ENCODE data around the gene PDE6G. TPM values are rescaled to one million over a fixed set of nuclear protein-coding genes. Genes with fewer than 3 reads are reported as not detected.

Gene PDE6G
- total and polyA plus RNA-seq, 8 donors = 0.85 to 2.6 (median 1.5) TPM; not detected in 4

DNA sequence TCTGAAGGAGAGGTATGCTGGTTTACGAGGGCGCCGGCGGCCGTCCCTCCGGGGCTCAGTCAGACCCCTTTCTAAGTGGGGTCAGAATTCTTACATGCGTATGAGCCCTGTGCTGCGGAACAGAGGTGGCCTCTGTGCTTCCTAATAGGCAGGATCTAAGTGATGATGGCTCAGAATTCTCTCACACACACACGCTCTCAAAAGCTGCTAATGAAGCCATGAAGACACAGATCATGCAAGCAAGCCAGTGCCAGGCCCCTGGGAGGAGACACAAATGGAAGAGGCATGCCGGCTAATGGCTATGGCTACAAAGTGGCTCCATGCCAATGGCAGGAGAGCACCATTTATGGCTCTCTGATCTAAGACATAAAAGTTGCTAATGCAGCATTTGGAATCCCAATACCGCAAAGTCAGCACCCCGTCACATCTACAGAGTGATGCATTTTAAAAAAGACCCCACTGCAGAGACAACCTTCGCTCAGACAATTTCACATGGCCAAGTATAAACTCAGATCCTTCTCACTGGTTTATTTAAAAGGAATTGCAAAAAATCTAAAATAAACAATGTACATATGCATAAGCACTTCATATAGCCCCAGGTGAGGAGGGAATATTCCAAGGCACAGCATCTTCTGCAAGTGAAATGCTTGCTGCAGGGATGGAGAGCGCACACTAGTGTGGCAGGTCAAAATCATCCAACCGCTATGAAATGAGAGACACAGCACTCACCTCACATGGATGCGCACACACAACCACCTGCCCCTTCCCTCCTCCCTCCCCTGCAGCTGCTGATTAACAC, 44.0 kb downstream of the PDE6G start:
- Histone ChIP-seq H3K4me3 (no peak overlapping the region), H3K36me3 (peaks cover 59 to 95% (median 92%) of the 10 kb centered on the region in 4 donors), H3K4me1 (peaks cover 0 to 20% (median 10%) of the 10 kb centered on the region in 4 donors), H3K27me3 (no peaks in the 10 kb centered on the region), H3K27ac (no peak overlapping the region), H3K9me3 (no peaks in the 10 kb centered on the region)
- intact Hi-C loops (cut with DNase I; ENCODE audit: low total_unique reads) = no loop called here
- DNase-seq = no peak
- TF ChIP-seq, protein P1, sequence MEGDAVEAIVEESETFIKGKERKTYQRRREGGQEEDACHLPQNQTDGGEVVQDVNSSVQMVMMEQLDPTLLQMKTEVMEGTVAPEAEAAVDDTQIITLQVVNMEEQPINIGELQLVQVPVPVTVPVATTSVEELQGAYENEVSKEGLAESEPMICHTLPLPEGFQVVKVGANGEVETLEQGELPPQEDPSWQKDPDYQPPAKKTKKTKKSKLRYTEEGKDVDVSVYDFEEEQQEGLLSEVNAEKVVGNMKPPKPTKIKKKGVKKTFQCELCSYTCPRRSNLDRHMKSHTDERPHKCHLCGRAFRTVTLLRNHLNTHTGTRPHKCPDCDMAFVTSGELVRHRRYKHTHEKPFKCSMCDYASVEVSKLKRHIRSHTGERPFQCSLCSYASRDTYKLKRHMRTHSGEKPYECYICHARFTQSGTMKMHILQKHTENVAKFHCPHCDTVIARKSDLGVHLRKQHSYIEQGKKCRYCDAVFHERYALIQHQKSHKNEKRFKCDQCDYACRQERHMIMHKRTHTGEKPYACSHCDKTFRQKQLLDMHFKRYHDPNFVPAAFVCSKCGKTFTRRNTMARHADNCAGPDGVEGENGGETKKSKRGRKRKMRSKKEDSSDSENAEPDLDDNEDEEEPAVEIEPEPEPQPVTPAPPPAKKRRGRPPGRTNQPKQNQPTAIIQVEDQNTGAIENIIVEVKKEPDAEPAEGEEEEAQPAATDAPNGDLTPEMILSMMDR (IDR thresholded peaks at IDR 0.05) = no peak
- TF ChIP-seq POLR2A (IDR thresholded peaks at IDR 0.05) (no peak), POLR2AphosphoS5 (IDR thresholded peaks at IDR 0.05) (no peak), EP300 (IDR thresholded peaks at IDR 0.05) (no peak)
- 81 to 91% (median 89%) methylated on average over 16 of the region's 16 CpGs for WGBS, 5 donors

DNA sequence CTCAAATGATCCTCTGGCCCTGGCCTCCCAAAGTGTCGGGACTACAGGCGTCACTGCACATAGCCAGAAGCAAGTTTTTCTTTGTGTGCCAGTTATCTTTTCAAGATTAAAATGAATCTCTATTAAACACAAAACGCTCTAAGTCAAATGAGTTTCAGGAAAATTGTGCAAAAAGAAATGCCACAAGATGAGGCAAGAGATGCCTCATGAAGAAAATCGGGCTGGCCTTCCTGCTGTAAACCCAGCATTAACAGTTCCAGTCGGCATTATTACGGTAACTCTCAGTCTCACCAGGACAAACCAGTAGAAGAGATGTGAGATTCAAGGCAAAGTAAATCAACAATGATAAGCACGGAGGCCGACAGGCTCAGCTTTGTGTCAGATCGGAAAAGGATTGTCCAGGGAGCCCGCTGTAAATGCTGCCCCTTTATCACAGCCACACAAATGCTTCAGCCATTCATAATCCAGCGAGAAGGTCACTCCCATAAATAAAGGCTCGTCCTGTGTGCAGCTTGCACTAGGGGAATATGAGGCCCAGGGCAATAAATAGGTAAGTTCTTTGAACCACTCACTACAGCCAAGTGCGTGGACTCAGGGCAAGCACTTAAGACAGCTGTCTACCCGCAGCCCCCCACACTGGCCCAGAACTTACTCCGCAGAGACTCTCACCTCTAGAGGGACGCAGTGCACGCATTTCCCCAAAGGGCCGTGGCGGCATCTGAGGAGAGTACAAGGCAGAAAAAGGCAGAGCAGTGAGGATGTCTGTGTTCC, 46.6 kb downstream of the PDE6G start:
- intact Hi-C loops (cut with DNase I; ENCODE audit: low total_unique reads) = no loop called here
- no peak for DNase-seq
- Histone ChIP-seq H3K9me3 (no peaks in the 10 kb centered on the region), H3K27me3 (no peaks in the 10 kb centered on the region), H3K4me3 (no peak overlapping the region), H3K27ac (no peak overlapping the region), H3K36me3 (peaks cover 68 to 95% (median 93%) of the 10 kb centered on the region in 4 donors), H3K4me1 (peaks cover 0 to 14% (median 7%) of the 10 kb centered on the region in 4 donors)
- WGBS, 5 donors = 86 to 89% (median 89%) methylated on average over 18 to 19 of the region's 19 CpGs
- no peak for TF ChIP-seq EP300 (IDR thresholded peaks at IDR 0.05)
- no peak for TF ChIP-seq POLR2AphosphoS5 (IDR thresholded peaks at IDR 0.05)
- TF ChIP-seq, protein P1 (IDR thresholded peaks at IDR 0.05) = no peak

DNA sequence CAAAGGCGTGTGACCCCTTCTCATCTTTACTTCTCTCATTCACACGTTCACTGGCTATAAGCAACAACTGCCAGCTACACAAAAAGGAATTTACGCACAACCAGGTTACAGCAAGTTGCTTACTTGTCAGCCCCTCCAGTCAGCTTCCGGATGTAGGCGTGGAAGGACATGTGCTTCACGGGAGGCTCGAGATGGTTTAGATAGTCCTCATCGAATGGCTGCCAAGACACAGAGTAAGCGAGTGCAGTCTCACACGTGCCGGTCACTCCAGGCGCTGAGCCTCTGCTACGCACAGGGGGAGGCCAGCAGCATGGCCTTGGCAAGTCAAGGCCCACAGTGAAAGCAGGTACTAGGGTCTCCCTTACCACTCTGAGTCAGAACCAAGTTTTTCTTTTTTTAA, 47.7 kb downstream of the PDE6G start:
- intact Hi-C loops (cut with DNase I; ENCODE audit: low total_unique reads) = no loop called here
- whole genome bisulfite sequencing, 5 donors = 88 to 93% (median 92%) methylated on average over 13 of the region's 13 CpGs
- H3K4me1 ChIP-seq = peaks cover 0 to 5% (median 1%) of the 10 kb centered on the region in 4 donors
- TF ChIP-seq, protein P1 (IDR thresholded peaks at IDR 0.05) = no peak
- TF ChIP-seq POLR2AphosphoS5 (IDR thresholded peaks at IDR 0.05) = no peak
- TF ChIP-seq EP300 (IDR thresholded peaks at IDR 0.05) = no peak
- TF ChIP-seq POLR2A (IDR thresholded peaks at IDR 0.05) = no peak
- DNase-seq = no peak
- H3K4me3 ChIP-seq = no peak overlapping the region
- no peaks in the 10 kb centered on the region for H3K9me3 ChIP-seq
- H3K27me3 ChIP-seq = no peaks in the 10 kb centered on the region
- H3K27ac ChIP-seq = no peak overlapping the region
- peaks cover 80 to 97% (median 96%) of the 10 kb centered on the region in 4 donors for H3K36me3 ChIP-seq

DNA sequence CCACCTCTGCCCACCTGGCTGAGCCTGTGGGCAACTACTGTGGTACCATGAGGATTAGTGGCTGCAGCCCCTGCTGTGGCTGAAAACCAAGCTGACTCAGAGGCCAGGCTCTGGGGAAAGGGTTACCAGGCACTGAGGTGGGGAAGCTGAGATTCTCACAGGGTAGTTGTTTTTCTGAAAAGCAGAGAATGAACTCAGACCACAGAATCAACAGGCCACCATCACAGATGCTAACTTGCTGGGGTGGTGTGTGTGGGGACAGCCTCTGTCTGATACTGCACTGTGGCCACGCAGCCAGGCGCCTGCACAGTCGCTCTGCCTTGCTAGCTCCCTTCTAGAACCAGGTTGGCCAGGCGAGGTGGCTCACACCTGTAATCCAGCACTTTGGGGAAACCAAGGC, 48.3 kb downstream of the PDE6G start:
- Histone ChIP-seq H3K27ac (no peak overlapping the region), H3K9me3 (no peaks in the 10 kb centered on the region), H3K36me3 (peaks cover 85 to 97% (median 96%) of the 10 kb centered on the region in 4 donors), H3K4me3 (no peak overlapping the region), H3K27me3 (no peaks in the 10 kb centered on the region), H3K4me1 (no peaks in the 10 kb centered on the region)
- DNase-seq = no peak
- intact Hi-C loops (cut with DNase I; ENCODE audit: low total_unique reads) = no loop called here
- 91 to 100% (median 99%) methylated on average over 4 of the region's 4 CpGs for WGBS, 5 donors
- TF ChIP-seq EP300 (IDR thresholded peaks at IDR 0.05) = no peak
